Stomach (tissue), 4 donors: Measurements from ENCODE around the gene GREM2.

Source experiments
- POLR2A ChIP-seq, 4 donors: fragments of 450-650 bp; IDR thresholded peaks; one replicate each; pipeline ENCODE4 v1.6.1; 2016; ENCODE audit warnings: antibody characterized with exemption in 4 of 4, control low read depth in 2 of 4, mild to moderate bottlenecking in 1 of 4, moderate library complexity in 1 of 4
- TF ChIP-seq, protein P1 (sequence below), 7 experiments: fragments of 450-650 bp in 4 of 7; fragments of 200-600 bp in 3 of 7; sonication (generic) in 3 of 7; IDR thresholded peaks; one replicate each; pipeline ENCODE4 v1.5.1; 2016 to 2019; ENCODE audit warnings: antibody characterized with exemption in 7 of 7, control low read depth in 2 of 7, mild to moderate bottlenecking in 1 of 7

DNA sequence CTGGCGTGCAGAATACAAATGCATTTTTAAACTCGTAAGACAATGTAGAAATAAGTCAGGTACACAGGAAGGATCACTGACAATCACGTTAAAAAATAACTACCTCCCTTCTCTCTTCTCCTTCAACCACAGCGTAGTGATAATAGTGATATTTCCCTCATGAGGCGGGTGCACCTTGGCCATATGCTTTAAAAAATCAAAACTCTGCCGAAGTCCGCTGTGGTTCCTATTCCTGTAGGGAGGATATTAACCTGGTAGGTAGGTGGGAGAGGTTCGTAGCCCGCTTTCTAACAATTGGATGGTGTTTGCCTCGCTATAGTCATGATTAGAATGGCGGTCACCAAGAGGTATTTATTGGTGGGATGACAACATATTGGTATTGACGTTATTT is 732 bp downstream of the GREM2 start:
- TF ChIP-seq, protein P1, sequence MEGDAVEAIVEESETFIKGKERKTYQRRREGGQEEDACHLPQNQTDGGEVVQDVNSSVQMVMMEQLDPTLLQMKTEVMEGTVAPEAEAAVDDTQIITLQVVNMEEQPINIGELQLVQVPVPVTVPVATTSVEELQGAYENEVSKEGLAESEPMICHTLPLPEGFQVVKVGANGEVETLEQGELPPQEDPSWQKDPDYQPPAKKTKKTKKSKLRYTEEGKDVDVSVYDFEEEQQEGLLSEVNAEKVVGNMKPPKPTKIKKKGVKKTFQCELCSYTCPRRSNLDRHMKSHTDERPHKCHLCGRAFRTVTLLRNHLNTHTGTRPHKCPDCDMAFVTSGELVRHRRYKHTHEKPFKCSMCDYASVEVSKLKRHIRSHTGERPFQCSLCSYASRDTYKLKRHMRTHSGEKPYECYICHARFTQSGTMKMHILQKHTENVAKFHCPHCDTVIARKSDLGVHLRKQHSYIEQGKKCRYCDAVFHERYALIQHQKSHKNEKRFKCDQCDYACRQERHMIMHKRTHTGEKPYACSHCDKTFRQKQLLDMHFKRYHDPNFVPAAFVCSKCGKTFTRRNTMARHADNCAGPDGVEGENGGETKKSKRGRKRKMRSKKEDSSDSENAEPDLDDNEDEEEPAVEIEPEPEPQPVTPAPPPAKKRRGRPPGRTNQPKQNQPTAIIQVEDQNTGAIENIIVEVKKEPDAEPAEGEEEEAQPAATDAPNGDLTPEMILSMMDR (IDR thresholded peaks at IDR 0.05) = no peak
- no peak for TF ChIP-seq POLR2A (IDR thresholded peaks at IDR 0.05)
